ENCODE data around the gene DNAJB7. TPM values are rescaled to one million over a fixed set of nuclear protein-coding genes. Genes with fewer than 3 reads are reported as not detected.

Gene DNAJB7
- total RNA-seq, 2 experiments from 2014 or later, result not detected

- H3K4me3 ChIP-seq (ENCODE audit: low read length), result peak overlapping the region; percentile 71
- H3K27me3 ChIP-seq (ENCODE audit: control insufficient read depth in 1 of 2, insufficient read depth in 2 of 2, low read length in 2 of 2), result no peaks in the 10 kb centered on the region
- Mint-ChIP-seq H3K27me3 (no peaks in the 10 kb centered on the region), H3K4me1 (ENCODE audit: low read depth) (peaks cover 49% of the 10 kb centered on the region), H3K27ac (peak overlapping the region; percentile 94), H3K9me3 (no peaks in the 10 kb centered on the region), H3K36me3 (ENCODE audit: low read depth) (peaks cover 21% of the 10 kb centered on the region), H3K4me3 (peak overlapping the region; percentile 99)
- no peak for TF ChIP-seq CTCF (IDR thresholded peaks at IDR 0.05)
- no peaks in the 10 kb centered on the region for H3K36me3 ChIP-seq (ENCODE audit: insufficient read depth, low read length)
- no peak overlapping the region for H3K27ac ChIP-seq (ENCODE audit: low read depth in 1 of 2, low read length in 2 of 2)
- ChIA-PET POLR2A (interaction anchor here (0.7 to 1.9 kb wide), 7 partner anchors 16 to 982 kb away, joined by 3 to 11 read pairs (median 4); partner anchors contain the start of genes CCDC134, ST13 and XPNPEP3), CTCF (interaction anchor here (0.6 to 1.6 kb wide), 9 partner anchors 12 to 146 kb away, joined by 3 to 5 read pairs (median 3); partner anchors contain the start of genes ST13 and XPNPEP3)
- peak; percentile 11 for ATAC-seq (ENCODE audit: poor library complexity)
- peak in 4 of 14 experiments; percentile 4 to 50 (median 32) for DNase-seq
- no peaks in the 10 kb centered on the region for H3K9me3 ChIP-seq (ENCODE audit: control insufficient read depth in 1 of 2, insufficient read depth in 1 of 2, low read length in 2 of 2)
- intact Hi-C loops (cut with DNase I, micrococcal nuclease), result loop anchor here (2.0 kb wide), 3 partner anchors 39 to 273 kb away; partner anchors contain the start of genes MRTFA (in 1 of the 2), ST13 (in 1 of the 2) and XPNPEP3 (in 1 of the 2)
- H3K4me1 ChIP-seq (ENCODE audit: insufficient read depth, low read length), result peaks cover 24% of the 10 kb centered on the region
Measured at GRCh38 chr22:40818192-40818746, 43.6 kb downstream of the DNAJB7 start.

GRCh38 chr22:40817737-40818136 lies 44.2 kb downstream of the DNAJB7 start:
- Histone ChIP-seq H3K9me3 (ENCODE audit: control insufficient read depth in 1 of 2, insufficient read depth in 1 of 2, low read length in 2 of 2) (no peaks in the 10 kb centered on the region), H3K27me3 (ENCODE audit: control insufficient read depth in 1 of 2, insufficient read depth in 2 of 2, low read length in 2 of 2) (no peaks in the 10 kb centered on the region), H3K4me3 (ENCODE audit: low read length) (no peak overlapping the region), H3K36me3 (ENCODE audit: insufficient read depth, low read length) (no peaks in the 10 kb centered on the region), H3K4me1 (ENCODE audit: insufficient read depth, low read length) (peaks cover 24% of the 10 kb centered on the region), H3K27ac (ENCODE audit: low read depth in 1 of 2, low read length in 2 of 2) (no peak overlapping the region)
- DNase-seq (no peak), ATAC-seq (ENCODE audit: poor library complexity) (no peak)
- ChIA-PET POLR2A (interaction anchor here (0.6 to 1.4 kb wide), 6 partner anchors 17 to 983 kb away, joined by 3 to 4 read pairs (median 4); partner anchors contain the start of gene CCDC134), CTCF (interaction anchor here (0.7 to 0.8 kb wide), 3 partner anchors 11 to 68 kb away, joined by 3 to 5 read pairs (median 3); no protein-coding TSS in a partner anchor)
- Mint-ChIP-seq H3K27ac (peak overlapping the region; percentile 94), H3K4me3 (peak overlapping the region; percentile 99), H3K36me3 (ENCODE audit: low read depth) (peaks cover 21% of the 10 kb centered on the region), H3K9me3 (no peaks in the 10 kb centered on the region), H3K4me1 (ENCODE audit: low read depth) (peaks cover 49% of the 10 kb centered on the region), H3K27me3 (no peaks in the 10 kb centered on the region)
- no peak for TF ChIP-seq CTCF (IDR thresholded peaks at IDR 0.05)
- intact Hi-C loops (cut with DNase I, micrococcal nuclease), result loop anchor here (2.0 kb wide), 3 partner anchors 39 to 273 kb away; partner anchors contain the start of genes MRTFA (in 1 of the 2), ST13 (in 1 of the 2) and XPNPEP3 (in 1 of the 2)

- no peak for ATAC-seq (ENCODE audit: poor library complexity)
- no peaks in the 10 kb centered on the region for H3K9me3 Mint-ChIP-seq
- Histone ChIP-seq H3K36me3 (ENCODE audit: insufficient read depth, low read length) (no peaks in the 10 kb centered on the region), H3K4me1 (ENCODE audit: insufficient read depth, low read length) (peaks cover 18% of the 10 kb centered on the region), H3K27me3 (ENCODE audit: control insufficient read depth in 1 of 2, insufficient read depth in 2 of 2, low read length in 2 of 2) (no peaks in the 10 kb centered on the region), H3K4me3 (ENCODE audit: low read length) (no peak overlapping the region), H3K9me3 (ENCODE audit: control insufficient read depth in 1 of 2, insufficient read depth in 1 of 2, low read length in 2 of 2) (no peaks in the 10 kb centered on the region), H3K27ac (ENCODE audit: low read depth in 1 of 2, low read length in 2 of 2) (no peak overlapping the region)
- peaks cover 46% of the 10 kb centered on the region for H3K4me1 Mint-ChIP-seq (ENCODE audit: low read depth)
- no peak overlapping the region for H3K27ac Mint-ChIP-seq
- peaks cover 18% of the 10 kb centered on the region for H3K36me3 Mint-ChIP-seq (ENCODE audit: low read depth)
- H3K4me3 Mint-ChIP-seq, result no peak overlapping the region
- DNase-seq, result no peak
- ChIA-PET CTCF (no interaction called here), POLR2A (no interaction called here)
- intact Hi-C loops (cut with DNase I, micrococcal nuclease), result no loop called here
- TF ChIP-seq CTCF (IDR thresholded peaks at IDR 0.05), result no peak
- H3K27me3 Mint-ChIP-seq, result no peaks in the 10 kb centered on the region
Measured at GRCh38 chr22:40813912-40814315, 48.0 kb downstream of the DNAJB7 start.

Small RNA genes within 50 kb of the gene (microRNA-seq; reads per million reads assigned to microRNA genes)
- 0.81 reads per million for gene MIR4766 (ENCODE audit: borderline microRNAs expressed, borderline replicate concordance)

Other genes starting within 250 kb of the DNAJB7 start
- 10 to 100 TPM; 55.3 to 58.9 TPM for gene MRTFA, start 225.4 kb downstream of the DNAJB7 start, total RNA-seq
- gene MCHR1, start 182.6 kb downstream of the DNAJB7 start, total RNA-seq, result not detected
- 1 to 10 TPM; 2.8 to 4.0 TPM for gene SLC25A17, start 42.8 kb downstream of the DNAJB7 start, total RNA-seq
- gene ST13, start 5.5 kb downstream of the DNAJB7 start, total RNA-seq, result 100 to 1,000 TPM; 164 to 170 TPM
- 10 to 100 TPM; 16.3 to 17.9 TPM for gene XPNPEP3, start 5.0 kb downstream of the DNAJB7 start, total RNA-seq
- gene RBX1, start 89.3 kb upstream of the DNAJB7 start, total RNA-seq, result 10 to 100 TPM; 19.8 to 21.6 TPM
- gene EP300, start 230.5 kb upstream of the DNAJB7 start, total RNA-seq, result 100 to 1,000 TPM; 126 to 134 TPM

Measured in CD4-positive, alpha-beta T cell (primary cell).